ENCODE data around the gene DTD1. TPM values are rescaled to one million over a fixed set of nuclear protein-coding genes. Genes with fewer than 3 reads are reported as not detected.

DTD1 gene
- total and polyA plus RNA-seq, 2 experiments from 2014 or later: 73.3 to 77.7 TPM

DNA sequence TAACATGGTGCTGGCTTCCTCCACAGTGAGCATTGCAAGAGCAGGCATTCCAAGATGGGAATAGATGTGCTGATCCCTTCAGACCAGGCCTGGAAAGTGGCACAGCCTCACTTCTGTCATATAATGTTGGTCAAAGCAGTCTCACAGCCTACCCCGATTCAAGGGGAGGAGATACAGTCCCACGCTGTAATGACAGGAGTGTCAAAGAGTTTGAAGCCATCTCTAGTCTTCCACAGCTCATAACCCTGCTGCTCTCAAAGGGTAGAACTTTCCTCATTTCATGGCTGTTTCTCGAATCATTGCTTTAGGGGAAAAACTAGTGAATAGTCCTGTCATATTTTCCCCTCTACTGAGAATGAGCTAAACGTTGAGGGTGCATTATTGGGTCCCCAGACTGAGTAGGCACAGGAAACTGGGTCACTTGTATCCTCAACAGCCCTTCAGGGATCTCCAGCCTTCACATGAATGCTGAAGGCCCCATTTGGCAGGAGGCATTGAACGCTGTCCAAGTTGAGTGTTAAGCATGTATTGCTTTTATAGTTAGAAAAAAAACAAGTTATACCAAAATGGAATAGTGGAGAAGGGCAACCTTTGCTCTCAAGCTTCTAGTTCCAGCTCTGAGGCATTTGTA, 27.3 kb downstream of the DTD1 start:
- in situ Hi-C loops (cut with MboI): no loop called here
- H3K9me3 ChIP-seq (ENCODE audit: low read depth): no peaks in the 10 kb centered on the region
- no peaks in the 10 kb centered on the region for H4K20me1 ChIP-seq (ENCODE audit: insufficient read depth)
- no peaks in the 10 kb centered on the region for H3K4me1 ChIP-seq (ENCODE audit: insufficient read depth)
- no peak overlapping the region for H2AFZ ChIP-seq
- TF ChIP-seq EZH2phosphoT487 (IDR thresholded peaks at IDR 0.05; ENCODE audit: insufficient read depth, low read depth): no peak
- no peak for TF ChIP-seq EZH2 (IDR thresholded peaks at IDR 0.05; ENCODE audit: insufficient read depth, poor library complexity, severe bottlenecking)
- H3K9me2 ChIP-seq (ENCODE audit: insufficient read depth): no peaks in the 10 kb centered on the region
- no peaks in the 10 kb centered on the region for H3K79me2 ChIP-seq (ENCODE audit: insufficient read depth)
- 31 to 35% methylated on average over 5 of the region's 5 CpGs for WGBS, 2 experiments (ENCODE audit: low coverage in 1 of 2, low lambda C conversion rate in 2 of 2, missing lambda C conversion rate in 2 of 2)
- peaks cover 2% of the 10 kb centered on the region for H3K36me3 ChIP-seq (ENCODE audit: low read depth)
- DNase-seq: no peak
- no peaks in the 10 kb centered on the region for H3F3A ChIP-seq (ENCODE audit: insufficient read depth)
- H3K27ac ChIP-seq: no peak overlapping the region
- no peak overlapping the region for H3K4me2 ChIP-seq (ENCODE audit: unreplicated experiment)
- no peak overlapping the region for H3K4me3 ChIP-seq
- H3K9ac ChIP-seq: no peak overlapping the region
- H3K27me3 ChIP-seq (replicated peaks; ENCODE audit: insufficient read depth): no peaks in the 10 kb centered on the region

DNA sequence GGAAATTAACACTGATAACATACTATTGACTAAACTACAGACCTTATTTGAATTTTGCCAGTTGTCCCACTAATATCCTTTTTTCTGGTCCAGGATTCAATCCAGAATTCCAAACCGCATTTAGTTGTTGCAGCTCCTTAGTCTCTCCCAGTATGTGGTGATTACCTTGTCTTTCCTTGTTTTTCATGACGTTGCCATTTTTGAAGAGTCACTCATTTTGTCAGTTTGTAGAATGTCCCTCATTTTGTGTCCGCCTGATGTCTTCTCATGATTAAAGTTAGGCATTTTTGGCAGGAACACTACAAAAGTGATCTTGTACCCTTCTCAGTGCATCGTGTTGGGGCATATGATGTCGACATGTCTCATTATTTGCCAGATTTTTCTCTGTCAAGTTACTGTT, 33.1 kb downstream of the DTD1 start:
- Histone ChIP-seq H3K9me2 (ENCODE audit: insufficient read depth) (no peaks in the 10 kb centered on the region), H3K27ac (no peak overlapping the region), H2AFZ (no peak overlapping the region), H3K79me2 (ENCODE audit: insufficient read depth) (no peaks in the 10 kb centered on the region), H3K9me3 (ENCODE audit: low read depth) (no peaks in the 10 kb centered on the region), H3K36me3 (ENCODE audit: low read depth) (peaks cover 2% of the 10 kb centered on the region), H3K4me2 (ENCODE audit: unreplicated experiment) (no peak overlapping the region), H3K9ac (no peak overlapping the region), H3K4me1 (ENCODE audit: insufficient read depth) (no peaks in the 10 kb centered on the region), H4K20me1 (ENCODE audit: insufficient read depth) (no peaks in the 10 kb centered on the region), H3K27me3 (replicated peaks; ENCODE audit: insufficient read depth) (no peaks in the 10 kb centered on the region), H3K4me3 (no peak overlapping the region), H3F3A (ENCODE audit: insufficient read depth) (no peaks in the 10 kb centered on the region)
- no peak for TF ChIP-seq EZH2 (IDR thresholded peaks at IDR 0.05; ENCODE audit: insufficient read depth, poor library complexity, severe bottlenecking)
- in situ Hi-C loops (cut with MboI): no loop called here
- WGBS, 2 experiments (ENCODE audit: low coverage in 1 of 2, low lambda C conversion rate in 2 of 2, missing lambda C conversion rate in 2 of 2): 64 to 67% methylated on average over 5 of the region's 5 CpGs
- DNase-seq: no peak

DNA sequence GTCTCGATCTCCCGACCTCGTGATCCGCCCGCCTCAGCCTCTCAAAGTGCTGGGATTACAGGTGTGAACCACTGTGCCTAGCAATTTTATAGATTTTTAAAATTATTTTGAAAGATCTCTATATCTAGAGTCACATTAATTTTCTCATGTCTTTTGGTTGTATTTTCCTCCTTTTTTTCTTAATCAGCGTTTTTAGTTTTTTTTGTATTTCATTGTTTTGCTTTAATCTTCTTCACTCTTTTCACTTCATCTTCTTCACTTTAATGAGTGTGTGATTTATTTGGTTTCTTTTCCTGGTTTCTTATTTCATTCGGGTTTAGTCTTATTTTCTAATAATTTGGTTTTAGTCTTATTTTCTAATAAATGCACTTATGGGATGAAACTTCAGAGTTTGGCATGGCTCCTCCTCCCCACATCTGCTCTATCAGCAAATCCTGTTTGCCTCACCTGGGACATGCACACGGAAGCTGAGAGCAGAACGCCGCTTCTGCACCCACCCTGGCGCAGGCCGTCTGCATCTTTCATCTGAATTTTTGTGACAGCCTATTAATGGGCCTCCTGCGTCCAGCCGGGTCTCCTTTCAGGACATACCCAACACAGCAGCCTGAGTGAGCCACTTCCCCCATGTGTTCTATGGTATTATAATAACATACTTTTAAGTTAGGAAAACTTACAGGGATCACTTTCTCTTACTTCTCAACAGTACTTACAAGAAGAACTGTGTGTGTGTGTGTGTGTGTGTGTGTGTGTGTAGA, 35.5 kb downstream of the DTD1 start:
- no peaks in the 10 kb centered on the region for H3K27me3 ChIP-seq (replicated peaks; ENCODE audit: insufficient read depth)
- no peaks in the 10 kb centered on the region for H3K9me3 ChIP-seq (ENCODE audit: low read depth)
- no peak overlapping the region for H3K27ac ChIP-seq
- in situ Hi-C loops (cut with MboI): no loop called here
- H3K4me1 ChIP-seq (ENCODE audit: insufficient read depth): no peaks in the 10 kb centered on the region
- H3K9me2 ChIP-seq (ENCODE audit: insufficient read depth): no peaks in the 10 kb centered on the region
- no peak overlapping the region for H3K4me2 ChIP-seq (ENCODE audit: unreplicated experiment)
- H3K36me3 ChIP-seq (ENCODE audit: low read depth): no peaks in the 10 kb centered on the region; the same call in 1 of the 2 replicates
- no peaks in the 10 kb centered on the region for H3F3A ChIP-seq (ENCODE audit: insufficient read depth)
- no peak overlapping the region for H2AFZ ChIP-seq
- no peak overlapping the region for H3K9ac ChIP-seq
- no peaks in the 10 kb centered on the region for H4K20me1 ChIP-seq (ENCODE audit: insufficient read depth)
- WGBS, 2 experiments (ENCODE audit: low coverage in 1 of 2, low lambda C conversion rate in 2 of 2, missing lambda C conversion rate in 2 of 2): 88 to 89% methylated on average over 14 of the region's 14 CpGs
- no peaks in the 10 kb centered on the region for H3K79me2 ChIP-seq (ENCODE audit: insufficient read depth)
- DNase-seq: no peak
- H3K4me3 ChIP-seq: no peak overlapping the region
- no peak for TF ChIP-seq EZH2 (IDR thresholded peaks at IDR 0.05; ENCODE audit: insufficient read depth, poor library complexity, severe bottlenecking)
- no peak for TF ChIP-seq EZH2phosphoT487 (IDR thresholded peaks at IDR 0.05; ENCODE audit: insufficient read depth, low read depth)

DNA sequence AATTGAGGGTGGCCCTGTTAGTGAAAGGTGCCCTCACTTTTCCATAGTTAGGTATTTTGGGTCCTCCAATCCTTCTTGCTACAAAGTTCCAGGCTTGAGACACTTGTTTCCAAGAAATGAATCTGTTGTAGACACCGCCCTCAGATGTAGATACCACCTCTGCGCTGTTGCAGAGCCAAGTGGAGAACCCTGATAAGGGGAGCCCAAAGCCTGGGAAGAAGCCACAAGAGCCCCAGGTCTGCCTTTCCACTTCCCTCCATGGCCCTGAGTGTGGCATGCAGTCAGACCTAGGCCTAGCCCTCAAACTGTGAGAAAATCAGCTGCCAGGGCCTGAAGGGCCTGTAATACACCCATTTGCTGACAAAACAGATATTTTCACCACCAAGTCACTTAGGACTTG, 37.1 kb downstream of the DTD1 start:
- DNase-seq: no peak
- no peak for TF ChIP-seq EZH2 (IDR thresholded peaks at IDR 0.05; ENCODE audit: insufficient read depth, poor library complexity, severe bottlenecking)
- no peak for TF ChIP-seq EZH2phosphoT487 (IDR thresholded peaks at IDR 0.05; ENCODE audit: insufficient read depth, low read depth)
- in situ Hi-C loops (cut with MboI): loop anchor here (25.0 kb wide), 2 partner anchors 587 to 1037 kb away; partner anchors contain the start of gene SLC24A3

More for the DNA sequence above, 37.1 kb downstream of the DTD1 start:
- Histone ChIP-seq H3F3A (ENCODE audit: insufficient read depth) (no peaks in the 10 kb centered on the region), H3K4me2 (ENCODE audit: unreplicated experiment) (no peak overlapping the region), H3K4me1 (ENCODE audit: insufficient read depth) (no peaks in the 10 kb centered on the region), H3K79me2 (ENCODE audit: insufficient read depth) (no peaks in the 10 kb centered on the region), H3K27me3 (replicated peaks; ENCODE audit: insufficient read depth) (no peaks in the 10 kb centered on the region), H2AFZ (no peak overlapping the region), H3K36me3 (ENCODE audit: low read depth) (no peaks in the 10 kb centered on the region), H3K9ac (no peak overlapping the region), H3K9me2 (ENCODE audit: insufficient read depth) (no peaks in the 10 kb centered on the region), H3K4me3 (no peak overlapping the region), H4K20me1 (ENCODE audit: insufficient read depth) (no peaks in the 10 kb centered on the region), H3K9me3 (ENCODE audit: low read depth) (no peaks in the 10 kb centered on the region), H3K27ac (no peak overlapping the region)
- 50 to 55% methylated on average over 2 of the region's 2 CpGs for WGBS, 2 experiments (ENCODE audit: low coverage in 1 of 2, low lambda C conversion rate in 2 of 2, missing lambda C conversion rate in 2 of 2)
